Mucosa of gallbladder (tissue), 1 donor: ENCODE data around the gene GLB1L3. TPM values are rescaled to one million over a fixed set of nuclear protein-coding genes. Genes with fewer than 3 reads are reported as not detected.

Source experiments
- DNase-seq: peaks from one replicate; pipeline ENCODE4 v3.0.0-alpha.2; 2020; ENCODE audit warnings: low spot score
- total RNA-seq: library from RNA; stranded (reverse); gene quantifications from one replicate; pipeline ENCODE4 v1.2.1, GENCODE V29; 2021
- donor health status: DM: no; HTN: no; CAD: no.

The GLB1L3 gene
- total RNA-seq, 1 donor from 2014 or later, result not detected

DNA sequence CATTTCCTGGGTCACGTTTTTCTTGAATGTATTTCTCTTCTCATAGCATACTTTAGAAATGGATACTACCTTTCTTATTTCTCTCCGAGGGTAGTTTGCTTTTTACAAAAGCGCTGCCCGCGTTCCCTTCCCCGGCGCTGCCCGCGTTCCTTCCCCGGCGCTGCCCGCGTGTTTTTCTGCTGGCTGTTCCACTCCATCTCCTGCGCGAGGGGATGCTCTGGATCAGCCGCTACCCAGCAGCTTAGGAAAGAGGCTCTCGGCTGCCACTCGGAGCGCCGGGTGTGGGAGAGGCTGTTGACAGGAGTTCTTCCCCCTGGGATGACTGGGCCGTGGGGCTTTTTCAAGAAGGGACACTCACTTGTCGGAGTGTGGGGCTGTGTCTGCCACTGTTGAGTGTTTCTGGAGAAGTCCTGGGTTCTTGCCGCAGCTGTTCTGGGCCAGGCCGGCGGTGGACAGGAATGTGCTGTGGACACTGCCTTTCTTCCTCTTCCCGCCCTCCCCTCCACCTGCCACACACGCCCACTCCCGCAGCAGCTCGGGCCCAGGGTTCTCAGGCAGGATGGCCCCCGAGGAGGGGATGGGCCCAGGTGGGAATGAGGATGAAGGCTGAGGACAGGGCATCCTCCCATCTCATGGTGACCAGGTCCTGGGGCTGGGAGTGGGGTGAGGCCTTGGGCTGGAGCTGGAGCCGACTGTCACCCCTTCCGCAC lies 86.2 kb downstream of the GLB1L3 start:
- DNase-seq, result no peak

DNA sequence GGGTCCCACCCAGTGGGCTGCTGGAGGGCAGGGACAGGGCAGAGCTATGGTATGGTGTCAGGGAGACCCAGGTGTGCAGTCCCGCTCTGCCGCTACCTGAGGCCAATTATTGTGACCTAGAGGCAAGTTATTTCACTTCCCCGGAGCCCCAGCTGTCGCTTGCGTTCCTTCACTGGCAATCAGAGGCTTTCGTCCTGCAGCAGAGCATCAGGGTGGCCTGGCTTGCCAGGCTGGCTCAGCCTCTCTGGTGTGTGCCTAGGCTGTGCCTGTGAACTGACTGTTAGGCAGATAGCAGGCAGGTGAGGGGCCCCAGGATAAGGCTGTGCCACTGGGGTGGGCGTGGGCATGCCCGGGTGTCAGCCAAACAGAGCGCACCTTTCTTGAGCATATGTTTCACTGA lies 87.0 kb downstream of the GLB1L3 start:
- no peak for DNase-seq

DNA sequence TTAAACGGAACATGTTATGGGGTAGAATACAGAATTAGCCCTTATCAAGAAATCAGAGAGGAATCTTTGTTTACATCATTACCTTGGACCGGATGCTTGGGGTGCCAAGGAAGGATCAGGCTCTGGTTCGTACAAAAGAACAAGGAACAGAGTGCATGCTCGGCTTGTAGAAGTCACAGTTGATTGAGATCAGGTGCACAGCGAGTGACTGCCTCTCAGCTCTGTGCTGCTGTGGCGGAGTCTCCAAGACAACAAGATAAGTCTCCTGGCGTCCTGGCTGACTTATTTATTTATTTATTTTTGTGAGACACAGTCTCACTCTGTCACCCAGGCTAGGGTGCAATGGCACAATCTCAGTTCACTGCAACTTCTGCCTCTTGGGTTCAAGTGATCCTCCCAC lies 87.4 kb downstream of the GLB1L3 start:
- no peak for DNase-seq

DNA sequence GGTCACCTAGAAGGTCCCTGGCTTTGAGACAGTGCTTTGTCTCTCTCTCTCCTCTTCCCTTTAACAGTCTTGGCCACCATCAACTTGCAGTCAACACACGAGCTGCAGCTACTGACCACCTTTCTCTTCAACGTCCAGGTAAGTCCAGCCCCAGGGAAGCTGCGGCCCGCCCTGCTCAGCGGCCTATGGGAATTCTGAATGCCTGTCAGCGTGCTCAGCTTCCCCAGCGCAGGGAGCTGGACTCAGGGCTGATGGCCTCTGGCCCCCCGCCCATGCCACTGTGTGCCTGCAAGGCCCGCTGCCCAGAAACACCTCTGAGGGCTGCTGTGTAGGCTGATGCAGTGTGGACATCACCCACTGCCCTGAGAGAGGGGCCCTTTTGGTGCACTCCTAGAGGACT lies 88.1 kb downstream of the GLB1L3 start:
- no peak for DNase-seq

DNA sequence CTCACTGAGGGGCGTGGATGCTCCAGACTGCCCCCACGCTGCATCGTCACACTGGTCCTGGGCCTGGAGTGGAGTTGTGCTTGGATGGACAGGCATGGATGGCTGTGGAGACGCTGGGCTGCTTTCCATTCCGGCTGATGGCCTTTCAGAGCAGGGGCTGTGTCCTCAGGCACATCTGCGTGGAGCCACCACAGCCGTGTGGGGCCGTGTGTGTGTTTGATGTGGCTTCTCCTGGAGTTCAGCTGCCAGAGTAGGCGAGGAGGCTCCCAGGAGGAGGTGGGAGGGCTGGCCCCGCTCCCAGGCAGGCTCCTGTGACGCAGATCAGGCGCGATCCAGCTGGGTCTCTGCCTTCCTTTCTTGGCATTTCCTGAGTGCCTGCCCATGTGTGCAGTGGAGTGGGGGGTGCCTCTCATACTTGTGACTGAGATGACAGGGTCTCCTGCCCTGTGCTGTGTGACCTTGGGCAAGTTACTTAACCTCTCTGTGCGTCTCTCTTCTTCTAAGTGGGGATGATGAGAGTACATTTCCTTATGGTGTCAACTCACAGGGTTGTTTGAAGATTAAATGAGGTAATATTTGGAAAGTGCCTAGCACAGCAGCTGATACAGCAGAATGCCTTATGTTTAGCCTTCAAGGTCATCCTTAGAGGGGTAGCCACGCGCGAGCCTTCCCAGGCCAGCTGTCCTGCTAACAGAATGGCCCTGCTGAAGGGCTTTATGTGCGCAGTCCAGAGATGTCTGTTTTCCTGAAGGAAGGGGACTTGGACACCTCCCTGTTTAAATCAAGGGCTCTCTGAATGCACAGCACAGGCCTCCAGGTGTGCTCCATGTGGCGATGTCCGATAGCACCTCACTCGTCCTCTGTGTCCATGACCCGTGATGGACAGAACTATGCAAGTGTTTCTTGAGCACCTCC lies 89.1 kb downstream of the GLB1L3 start:
- no peak for DNase-seq

DNA sequence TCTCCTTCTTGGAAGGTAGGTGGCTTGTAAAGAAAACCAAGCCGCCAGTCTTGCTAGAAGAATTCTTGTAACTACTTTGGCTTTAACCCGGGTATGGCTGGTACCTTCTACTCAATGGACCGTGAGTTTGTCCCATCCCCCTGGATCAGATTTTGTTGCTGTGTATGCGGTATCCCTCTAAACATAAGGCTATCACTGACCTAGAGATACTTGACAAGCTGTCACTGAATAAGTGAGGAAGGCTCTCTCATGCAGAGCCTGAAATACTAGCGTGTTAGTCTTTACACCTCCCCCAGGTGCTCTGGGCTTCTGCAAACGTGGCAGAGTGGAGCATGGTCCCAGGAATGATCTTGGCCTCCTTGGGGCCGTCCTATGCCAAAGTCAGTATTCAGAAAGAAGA lies 90.1 kb downstream of the GLB1L3 start:
- no peak for DNase-seq

DNA sequence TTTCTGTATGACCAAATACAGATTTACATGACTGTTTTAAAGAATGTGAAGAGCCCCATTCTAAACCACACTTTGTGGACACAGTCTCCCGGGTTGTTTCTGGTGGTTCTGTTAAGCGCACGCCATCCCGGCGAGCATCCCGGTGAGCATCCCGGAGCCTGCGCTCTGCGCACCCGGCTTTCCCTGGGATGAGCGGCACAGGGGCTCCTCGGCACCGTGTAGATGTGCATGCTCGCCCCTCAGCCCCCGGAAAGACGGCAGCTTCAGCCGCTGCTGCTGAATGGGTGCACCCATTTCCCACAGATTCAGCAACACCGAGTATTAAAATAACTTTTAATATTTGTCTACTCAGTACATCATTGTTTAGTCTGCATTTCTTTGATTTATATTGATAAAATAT lies 91.6 kb downstream of the GLB1L3 start:
- no peak for DNase-seq

Other genes starting within 250 kb of the GLB1L3 start
- gene JAM3, start 207.3 kb upstream of the GLB1L3 start, total RNA-seq, result 50.3 TPM
- 14.7 TPM for gene NCAPD3, start 52.4 kb upstream of the GLB1L3 start, total RNA-seq
- 54.8 TPM for gene VPS26B, start 51.7 kb upstream of the GLB1L3 start, total RNA-seq
- 39.4 TPM for gene THYN1, start 23.0 kb upstream of the GLB1L3 start, total RNA-seq
- gene ACAD8, start 22.8 kb upstream of the GLB1L3 start, total RNA-seq, result 29.7 TPM
- 8.8 TPM for gene GLB1L2, start 55.6 kb downstream of the GLB1L3 start, total RNA-seq
- gene B3GAT1, start 135.9 kb downstream of the GLB1L3 start, total RNA-seq, result 0.20 TPM